Measurements from ENCODE around the gene ADCY2.

ADCY2 gene

GRCh38 chr5:7680260-7680659 lies 284.3 kb downstream of the ADCY2 start:
- Histone ChIP-seq H3K4me3 (ENCODE audit: low read depth, low read length) (no peak overlapping the region), H3K27ac (no peak overlapping the region), H3K36me3 (replicated peaks) (no peaks in the 10 kb centered on the region), H3K27me3 (replicated peaks) (no peaks in the 10 kb centered on the region)
- DNase-seq, result no peak
- TF ChIP-seq CTCF (IDR thresholded peaks at IDR 0.05; ENCODE audit: low read depth, low read length, missing control alignments), result no peak
- in situ Hi-C loops (cut with HindIII; ENCODE audit: low pct_ligation_motif_present, low sequenced_read_pairs), result no loop called here

- no peak overlapping the region for H3K27ac ChIP-seq
- no peak overlapping the region for H3K4me3 ChIP-seq (ENCODE audit: low read depth, low read length)
- TF ChIP-seq CTCF (IDR thresholded peaks at IDR 0.05; ENCODE audit: low read depth, low read length, missing control alignments), result no peak
- no peaks in the 10 kb centered on the region for H3K36me3 ChIP-seq (replicated peaks)
- no peak for DNase-seq
- H3K27me3 ChIP-seq (replicated peaks), result no peaks in the 10 kb centered on the region
- in situ Hi-C loops (cut with HindIII; ENCODE audit: low pct_ligation_motif_present, low sequenced_read_pairs), result no loop called here
Measured at GRCh38 chr5:7682379-7682778, 286.4 kb downstream of the ADCY2 start.

- no peak for TF ChIP-seq CTCF (IDR thresholded peaks at IDR 0.05; ENCODE audit: low read depth, low read length, missing control alignments)
- Histone ChIP-seq H3K36me3 (replicated peaks) (no peaks in the 10 kb centered on the region), H3K4me3 (ENCODE audit: low read depth, low read length) (no peak overlapping the region), H3K27me3 (replicated peaks) (no peaks in the 10 kb centered on the region), H3K27ac (no peak overlapping the region)
- in situ Hi-C loops (cut with HindIII; ENCODE audit: low pct_ligation_motif_present, low sequenced_read_pairs), result no loop called here
- DNase-seq, result no peak
Measured at GRCh38 chr5:7683753-7684152, 287.8 kb downstream of the ADCY2 start.

- Histone ChIP-seq H3K27me3 (replicated peaks) (no peaks in the 10 kb centered on the region), H3K27ac (no peak overlapping the region), H3K4me3 (ENCODE audit: low read depth, low read length) (no peak overlapping the region), H3K36me3 (replicated peaks) (no peaks in the 10 kb centered on the region)
- no peak for DNase-seq
- no peak for TF ChIP-seq CTCF (IDR thresholded peaks at IDR 0.05; ENCODE audit: low read depth, low read length, missing control alignments)
- in situ Hi-C loops (cut with HindIII; ENCODE audit: low pct_ligation_motif_present, low sequenced_read_pairs), result no loop called here
Measured at GRCh38 chr5:7684826-7685225, 288.9 kb downstream of the ADCY2 start.

- in situ Hi-C loops (cut with HindIII; ENCODE audit: low pct_ligation_motif_present, low sequenced_read_pairs), result no loop called here
- no peak for DNase-seq
Measured at GRCh38 chr5:7686794-7687193, 290.9 kb downstream of the ADCY2 start.

More at GRCh38 chr5:7686794-7687193, 290.9 kb downstream of the ADCY2 start:
- no peak overlapping the region for H3K4me3 ChIP-seq (ENCODE audit: low read depth, low read length)
- H3K27ac ChIP-seq, result no peak overlapping the region
- TF ChIP-seq CTCF (IDR thresholded peaks at IDR 0.05; ENCODE audit: low read depth, low read length, missing control alignments), result no peak
- H3K36me3 ChIP-seq (replicated peaks), result no peaks in the 10 kb centered on the region
- no peaks in the 10 kb centered on the region for H3K27me3 ChIP-seq (replicated peaks)

Measured in brain microvascular endothelial cell (primary cell).